Stomach (tissue), 4 donors: Measurements from ENCODE around the gene BNC2.

Experiments used
- CTCF ChIP-seq, 7 experiments: fragments of 450-650 bp in 4 of 7; fragments of 200-600 bp in 3 of 7; sonication (generic) in 3 of 7; IDR thresholded peaks; one replicate each; pipeline ENCODE4 v1.5.1; 2016 to 2019; ENCODE audit warnings: antibody characterized with exemption in 7 of 7, control low read depth in 2 of 7, mild to moderate bottlenecking in 1 of 7
- POLR2A ChIP-seq, 4 donors: fragments of 450-650 bp; IDR thresholded peaks; one replicate each; pipeline ENCODE4 v1.6.1; 2016; ENCODE audit warnings: antibody characterized with exemption in 4 of 4, control low read depth in 2 of 4, mild to moderate bottlenecking in 1 of 4, moderate library complexity in 1 of 4

- no peak for TF ChIP-seq POLR2A (IDR thresholded peaks at IDR 0.05)
- no peak for TF ChIP-seq CTCF (IDR thresholded peaks at IDR 0.05)
Measured at GRCh38 chr9:16594787-16595186, 275.7 kb downstream of the BNC2 start.
